HG02642 (cell line): ENCODE measurements around the gene FHAD1.

Experiments used
- ATAC-seq: cut with Tn5 transposase; IDR thresholded peaks from one replicate; pipeline ENCODE4 v1.9.1; 2021; ENCODE audit warnings: mild to moderate bottlenecking; ENCODE audit not compliant: unreplicated experiment, poor library complexity

FHAD1 gene

GRCh38 chr1:15246960-15247614, at the start of gene FHAD1:
TSS of gene FHAD1 (plus strand) at chr1:15247223. CDS start at chr1:15251785, 4,562 bp downstream.
- no peak for ATAC-seq

- no peak for ATAC-seq
Measured at GRCh38 chr1:15197591-15198447, 49.2 kb upstream of the FHAD1 start.

DNA sequence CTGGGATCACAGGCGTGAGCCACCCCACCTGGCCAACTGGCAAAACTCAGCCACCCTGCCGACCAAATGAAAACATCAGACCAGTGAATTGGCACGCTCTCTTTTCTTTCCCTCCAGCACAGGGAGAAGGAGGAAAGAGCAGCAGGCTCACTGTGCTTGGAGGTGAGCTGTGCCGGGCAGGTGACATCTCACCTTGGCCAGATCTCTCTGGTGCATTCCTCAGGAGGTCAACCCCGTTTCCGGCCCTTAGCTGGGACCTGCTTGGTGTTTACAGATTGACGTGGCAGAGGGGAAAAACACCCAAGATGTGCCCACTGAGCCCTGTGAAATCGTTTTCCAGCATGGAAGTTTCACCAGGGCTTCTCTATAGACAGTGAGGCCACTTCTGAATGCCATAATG, 48.3 kb upstream of the FHAD1 start:
- no peak for ATAC-seq

- no peak for ATAC-seq
Measured at GRCh38 chr1:15201221-15201620, 45.8 kb upstream of the FHAD1 start.

DNA sequence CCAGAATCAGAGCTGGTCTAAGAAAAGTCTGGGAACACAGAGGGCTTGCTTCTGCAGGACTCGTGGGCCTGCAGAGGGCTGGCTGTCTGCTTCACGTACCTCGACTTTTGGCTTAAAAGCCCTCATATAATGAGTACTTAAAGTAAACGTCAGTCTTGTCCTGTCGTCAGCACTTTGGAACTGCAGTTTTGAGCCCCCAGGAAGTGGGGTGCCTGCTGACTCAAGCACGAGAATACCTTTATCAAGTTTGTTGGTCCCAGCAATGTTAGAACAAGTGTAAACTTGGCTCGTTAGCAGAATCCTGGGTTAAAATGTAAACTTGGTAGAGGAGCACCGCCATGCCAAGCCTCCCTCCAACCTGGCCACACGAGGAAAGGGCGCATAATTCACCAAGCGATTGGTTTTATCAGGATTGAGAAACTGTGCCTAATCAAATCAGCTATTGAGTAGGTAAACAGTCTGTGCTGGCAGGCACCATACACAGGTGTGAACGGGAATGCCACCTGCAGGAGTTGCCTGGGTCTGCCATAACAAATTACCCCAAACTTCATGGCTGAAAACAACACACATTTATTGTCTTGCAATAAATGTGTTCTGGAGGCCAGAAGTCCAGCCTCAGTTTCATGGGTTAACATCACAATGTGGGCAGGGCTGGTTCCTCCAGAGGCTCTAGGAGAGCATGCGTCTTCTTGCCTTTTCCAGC, 45.0 kb upstream of the FHAD1 start:
- ATAC-seq, result no peak

DNA sequence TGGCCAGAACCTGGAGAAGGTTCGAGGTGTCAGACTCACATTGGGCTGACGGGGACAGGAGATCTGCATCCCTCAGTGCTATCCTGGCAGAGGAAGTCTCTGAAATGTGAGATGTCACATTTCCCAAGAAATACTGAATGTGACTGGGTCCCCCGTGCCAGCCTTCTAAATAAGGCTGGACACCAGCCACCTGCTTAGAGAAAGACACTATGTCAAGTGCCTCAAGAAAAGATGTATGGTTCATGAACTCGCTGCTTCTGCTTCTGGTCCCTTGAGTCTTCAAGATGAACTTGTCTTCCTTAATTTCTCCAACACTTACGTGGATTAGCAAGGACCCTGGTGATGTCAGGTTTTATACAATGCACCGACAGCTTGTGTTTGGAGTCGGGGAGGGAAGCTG, 42.1 kb upstream of the FHAD1 start:
- ATAC-seq, result no peak

DNA sequence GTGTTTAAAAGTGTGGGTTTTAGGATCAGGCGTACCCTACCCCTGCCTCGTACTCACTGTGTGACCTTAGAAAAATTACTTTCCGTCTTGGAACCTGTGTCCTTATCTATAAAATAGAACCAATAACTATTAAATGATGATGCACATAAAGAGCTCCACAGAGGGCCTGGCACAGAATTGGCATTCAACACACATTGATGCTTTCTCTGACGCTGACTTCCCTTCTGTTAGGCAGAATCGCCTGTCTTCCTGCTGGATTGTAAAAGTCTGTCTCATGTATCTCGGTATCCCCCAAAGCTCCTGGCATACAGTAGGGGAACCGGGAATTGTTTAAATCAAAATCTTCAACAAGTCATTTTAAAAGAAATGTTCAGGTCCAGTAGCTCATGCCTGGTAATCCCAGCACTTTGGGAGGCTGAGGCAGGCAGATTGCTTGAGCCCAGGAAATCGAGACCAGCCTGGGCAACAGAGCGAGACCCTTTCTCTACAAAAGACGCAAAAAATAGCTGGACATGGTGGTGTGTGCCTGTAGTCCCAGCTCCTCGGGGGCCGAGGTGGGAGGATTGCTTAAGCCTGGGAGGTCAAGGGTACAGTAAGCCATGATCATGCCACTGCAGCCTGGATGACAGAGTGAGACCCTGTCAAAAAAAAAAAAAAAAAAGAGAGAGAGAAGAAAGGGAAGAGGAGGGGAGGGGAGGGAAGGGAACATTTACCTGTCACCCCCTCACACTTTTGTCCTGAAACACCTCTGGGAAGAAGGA, 41.3 kb upstream of the FHAD1 start:
- ATAC-seq, result no peak

GRCh38 chr1:15206418-15207030, 40.5 kb upstream of the FHAD1 start:
- no peak for ATAC-seq

GRCh38 chr1:15207031-15207828, 39.8 kb upstream of the FHAD1 start:
- ATAC-seq, result no peak

- no peak for ATAC-seq
Measured at GRCh38 chr1:15207829-15208429, 39.1 kb upstream of the FHAD1 start.

DNA sequence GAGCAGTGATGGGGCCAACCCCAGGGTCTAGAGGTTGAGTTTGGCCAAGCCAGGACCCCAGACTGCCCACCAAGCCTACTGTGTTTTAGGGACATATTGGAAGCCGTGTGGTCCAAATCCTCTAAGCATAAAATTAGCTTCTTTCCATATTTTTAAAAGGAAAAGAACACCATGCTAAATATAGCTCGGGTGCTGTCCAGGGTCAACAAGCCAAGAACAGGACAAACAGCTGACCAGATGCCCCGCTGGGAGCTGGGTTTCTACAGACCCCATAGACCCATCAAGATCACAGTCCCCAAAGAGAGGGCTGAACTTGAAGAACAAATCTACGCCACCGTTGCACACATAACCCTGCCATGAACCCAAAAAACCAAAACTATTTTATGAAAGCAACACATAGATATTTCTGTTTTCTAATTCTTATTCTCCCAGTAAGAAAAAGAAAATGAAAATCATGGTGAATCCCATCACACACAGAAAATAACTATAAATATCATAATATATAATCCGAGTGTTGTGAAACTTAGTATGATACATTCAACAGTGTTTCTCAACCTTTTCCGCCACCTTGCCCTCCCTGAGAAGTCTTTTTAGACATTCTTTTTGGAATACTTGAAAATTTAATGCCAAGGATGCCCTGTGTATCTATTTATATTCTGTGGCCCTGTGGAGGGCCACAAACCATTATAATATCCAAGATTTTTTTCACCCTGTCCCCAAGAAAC, 36.2 kb upstream of the FHAD1 start:
- ATAC-seq, result no peak

DNA sequence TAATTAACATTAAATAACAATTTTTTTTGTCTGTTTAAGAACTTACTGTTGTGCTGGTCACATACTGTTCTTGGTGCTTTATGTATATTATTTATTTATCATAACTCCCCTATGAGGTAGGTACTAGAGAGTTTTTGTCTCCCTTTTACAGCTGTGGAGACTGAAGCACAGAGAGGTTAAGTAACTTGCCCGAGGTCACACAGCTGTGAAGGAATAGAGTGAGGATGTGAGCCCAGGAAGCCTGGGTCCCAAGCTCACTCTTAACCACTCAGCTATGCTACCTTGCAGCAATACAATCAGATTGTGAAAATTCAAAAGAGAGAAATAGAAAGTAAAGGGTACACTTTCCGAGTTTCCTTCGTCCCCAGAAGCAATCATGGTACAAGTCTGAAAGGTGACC, 35.6 kb upstream of the FHAD1 start:
- ATAC-seq, result no peak

DNA sequence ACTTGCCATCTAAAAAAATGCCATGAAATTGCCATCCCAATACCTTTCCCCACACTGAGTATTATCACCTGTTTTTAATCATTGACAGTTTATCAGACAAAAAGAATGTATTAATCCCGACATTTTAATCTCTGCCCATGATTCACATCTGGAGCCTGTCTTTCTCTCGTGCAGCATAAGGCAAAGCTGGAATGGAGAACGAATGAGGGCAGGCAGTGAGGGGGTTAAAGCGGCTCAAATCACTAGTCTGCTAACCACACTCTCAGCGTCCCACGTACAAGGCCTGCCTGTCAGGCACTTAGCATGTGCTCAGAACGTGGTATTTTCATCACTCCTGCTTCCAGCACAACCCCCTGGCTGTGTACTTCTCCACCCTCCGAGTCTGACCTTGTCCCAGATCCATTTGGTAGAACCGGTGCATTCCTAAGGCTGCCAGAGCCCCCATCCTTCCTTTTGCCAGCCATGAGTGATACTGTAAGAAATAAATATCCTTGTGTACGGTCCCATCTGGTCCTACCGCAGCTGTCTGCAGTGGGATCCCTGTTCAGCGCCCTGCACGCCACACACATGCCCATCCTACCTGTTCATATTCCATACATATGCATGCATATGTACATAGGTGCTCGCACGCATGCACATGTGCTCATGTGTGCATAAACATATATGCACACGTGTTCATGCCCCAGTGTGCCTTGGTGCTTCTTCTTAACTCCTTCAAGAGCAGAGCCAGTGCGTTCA, 34.6 kb upstream of the FHAD1 start:
- no peak for ATAC-seq

DNA sequence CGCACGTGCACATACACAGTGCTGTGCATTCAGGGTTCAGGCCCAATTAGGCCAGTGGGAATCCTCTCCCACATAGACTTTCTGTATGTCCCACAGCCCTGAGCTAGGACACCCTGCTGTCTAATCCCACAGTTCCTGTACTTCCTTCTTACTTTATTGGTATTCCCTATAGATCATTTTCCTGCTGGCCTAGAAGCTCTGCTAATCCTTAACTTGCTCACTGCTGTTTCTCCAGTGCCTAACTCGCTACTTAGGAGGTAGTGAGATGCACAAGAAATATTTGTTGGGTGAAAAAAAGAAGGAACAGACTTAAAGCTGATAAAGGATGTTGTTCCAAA, 34.1 kb upstream of the FHAD1 start:
- ATAC-seq, result no peak

DNA sequence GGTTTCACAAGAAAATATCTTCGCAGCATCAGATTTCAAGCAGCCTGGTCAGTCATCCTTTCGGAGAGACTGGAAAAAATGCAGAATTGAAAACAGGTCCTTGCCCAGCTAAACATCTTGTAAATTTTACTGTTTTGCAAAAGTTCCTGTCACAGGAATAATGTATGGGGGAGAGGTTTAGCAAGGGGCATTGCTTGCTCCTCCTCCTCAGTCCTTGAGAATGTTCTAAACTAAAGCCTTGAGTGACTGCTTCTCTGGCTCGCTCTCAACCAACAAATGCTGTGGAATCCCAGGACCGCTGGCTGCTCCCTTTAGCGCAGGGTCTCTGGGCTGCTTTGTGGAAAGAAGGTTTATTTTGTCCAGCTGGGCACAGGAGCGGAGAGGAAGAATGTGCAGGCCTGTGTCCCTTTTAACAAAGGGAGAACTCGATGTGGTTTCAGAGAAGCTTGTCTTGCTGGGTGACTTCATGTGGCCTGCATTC, 33.6 kb upstream of the FHAD1 start:
- ATAC-seq, result no peak

DNA sequence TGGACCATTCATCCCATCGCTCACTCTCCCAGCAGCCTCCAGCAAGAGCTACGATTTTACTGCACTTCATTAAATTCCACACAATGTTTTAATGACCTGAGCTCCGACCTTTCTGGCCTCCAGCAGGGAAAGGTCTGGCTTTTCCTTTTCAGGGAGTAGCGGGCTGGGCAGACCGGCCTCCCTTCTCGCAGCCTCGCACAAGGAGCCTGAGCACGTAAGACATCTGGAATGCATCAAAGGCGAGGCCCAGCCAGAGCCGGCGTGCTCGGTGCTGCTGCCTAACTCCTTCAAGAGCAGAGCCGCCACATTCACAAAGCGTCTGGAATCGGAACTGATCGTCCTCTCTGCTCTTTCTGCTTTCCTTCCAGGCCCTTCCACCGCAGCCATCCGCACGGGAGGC, 32.5 kb upstream of the FHAD1 start:
- no peak for ATAC-seq

- no peak for ATAC-seq
Measured at GRCh38 chr1:15215116-15215515, 31.9 kb upstream of the FHAD1 start.

DNA sequence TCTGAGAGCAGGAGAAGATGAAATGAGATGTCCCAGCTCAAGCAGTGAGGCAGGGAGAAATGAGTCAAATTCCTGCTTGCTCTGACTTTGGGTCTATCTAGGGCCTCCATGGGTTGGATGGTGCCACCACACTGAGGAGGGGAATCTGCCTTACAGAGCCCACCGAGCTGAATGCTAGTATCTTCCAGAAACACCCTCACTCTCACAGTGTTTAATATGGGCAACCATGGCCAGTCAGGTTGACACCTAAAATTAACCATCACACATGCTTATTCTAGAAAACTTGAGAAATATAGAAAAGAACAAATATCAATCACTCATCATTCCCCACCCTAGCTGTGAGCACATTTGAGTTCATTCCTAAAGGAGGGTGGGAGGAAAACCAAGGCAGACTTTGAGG, 29.4 kb upstream of the FHAD1 start:
- no peak for ATAC-seq
